ENCODE data around the gene PITX3. TPM values are rescaled to one million over a fixed set of nuclear protein-coding genes. Genes with fewer than 3 reads are reported as not detected.

Gene PITX3
- total RNA-seq, 2 donors from 2014 or later, result 0.28 to 0.96 TPM

GRCh38 chr10:102285133-102285532 is 43.8 kb upstream of the PITX3 start:
- no peaks in the 10 kb centered on the region for H3K9me3 ChIP-seq
- H3K4me3 ChIP-seq, result no peak overlapping the region
- H3K27ac ChIP-seq, result no peak overlapping the region
- DNase-seq (ENCODE audit: low spot score), result no peak
- H3K4me1 ChIP-seq, result peaks cover 0 to 34% of the 10 kb centered on the region in 2 donors
- TF ChIP-seq CTCF (IDR thresholded peaks at IDR 0.05), result no peak
- H3K27me3 ChIP-seq, result no peaks in the 10 kb centered on the region
- H3K36me3 ChIP-seq, result no peaks in the 10 kb centered on the region

GRCh38 chr10:102284531-102284930 is 43.2 kb upstream of the PITX3 start:
- no peak for TF ChIP-seq CTCF (IDR thresholded peaks at IDR 0.05)
- no peak for DNase-seq (ENCODE audit: low spot score)
- H3K4me1 ChIP-seq, result peaks cover 0 to 40% of the 10 kb centered on the region in 2 donors
- H3K9me3 ChIP-seq, result no peaks in the 10 kb centered on the region
- no peaks in the 10 kb centered on the region for H3K27me3 ChIP-seq
- H3K27ac ChIP-seq, result no peak overlapping the region
- H3K4me3 ChIP-seq, result no peak overlapping the region
- no peaks in the 10 kb centered on the region for H3K36me3 ChIP-seq

GRCh38 chr10:102283890-102284289 is 42.6 kb upstream of the PITX3 start:
- Histone ChIP-seq H3K27ac (no peak overlapping the region), H3K4me1 (peaks cover 0 to 42% of the 10 kb centered on the region in 2 donors)

GRCh38 chr10:102283488-102283887 is 42.2 kb upstream of the PITX3 start:
- H3K4me3 ChIP-seq, result no peak overlapping the region
- no peaks in the 10 kb centered on the region for H3K9me3 ChIP-seq
- no peak overlapping the region for H3K27ac ChIP-seq
- DNase-seq (ENCODE audit: low spot score), result no peak
- H3K27me3 ChIP-seq, result no peaks in the 10 kb centered on the region
- no peaks in the 10 kb centered on the region for H3K36me3 ChIP-seq
- H3K4me1 ChIP-seq, result peaks cover 0 to 42% of the 10 kb centered on the region in 2 donors
- TF ChIP-seq CTCF (IDR thresholded peaks at IDR 0.05), result no peak

More at GRCh38 chr10:102283890-102284289, 42.6 kb upstream of the PITX3 start:
- Histone ChIP-seq H3K36me3 (no peaks in the 10 kb centered on the region), H3K4me3 (no peak overlapping the region), H3K27me3 (no peaks in the 10 kb centered on the region), H3K9me3 (no peaks in the 10 kb centered on the region)
- no peak for DNase-seq (ENCODE audit: low spot score)
- no peak for TF ChIP-seq CTCF (IDR thresholded peaks at IDR 0.05)

GRCh38 chr10:102281102-102281487 is 39.8 kb upstream of the PITX3 start:
- Histone ChIP-seq H3K4me3 (peak overlapping the region in 1 of 2 donors; percentile 31), H3K36me3 (peaks cover 7% of the 10 kb centered on the region), H3K27ac (peak overlapping the region; percentile 81 to 86), H3K4me1 (peaks cover 0 to 42% of the 10 kb centered on the region in 2 donors), H3K27me3 (no peaks in the 10 kb centered on the region), H3K9me3 (no peaks in the 10 kb centered on the region)
- no peak for TF ChIP-seq CTCF (IDR thresholded peaks at IDR 0.05)
- DNase-seq (ENCODE audit: low spot score), result no peak

- Histone ChIP-seq H3K9me3 (no peaks in the 10 kb centered on the region), H3K36me3 (peaks cover 7% of the 10 kb centered on the region), H3K27me3 (no peaks in the 10 kb centered on the region), H3K4me1 (peaks cover 0 to 42% of the 10 kb centered on the region in 2 donors), H3K27ac (peak overlapping the region; percentile 81 to 86), H3K4me3 (peak overlapping the region in 1 of 2 donors; percentile 31)
- no peak for TF ChIP-seq CTCF (IDR thresholded peaks at IDR 0.05)
- DNase-seq (ENCODE audit: low spot score), result no peak
Observed at GRCh38 chr10:102280397-102281101, 39.2 kb upstream of the PITX3 start.

Measured in right atrium auricular region (tissue), 2 donors.